SK-N-MC (cell line): ENCODE data around the gene IPO11.

Source experiments
- EZH2 ChIP-seq: fragments of 200-600 bp; sonication (generic); IDR thresholded peaks from one replicate; pipeline ENCODE4 v1.6.1; 2017; ENCODE audit warnings: antibody characterized with exemption
- FOXP2 ChIP-seq: optimal IDR thresholded peaks from 2 replicates; pipeline ENCODE3; 2011; ENCODE audit warnings: mild to moderate bottlenecking, moderate library complexity; ENCODE audit not compliant: insufficient read depth; ENCODE audit errors: extremely low read length, control extremely low read depth

- TF ChIP-seq EZH2, result no peak
- no peak for TF ChIP-seq FOXP2
Measured at GRCh38 chr5:62585751-62586150, 173.2 kb downstream of the IPO11 start.
